ENCODE data around the gene RBM25.
"Not testable (repeated sequence)": the region's sequence is repeated elsewhere in the genome, so short reads cannot be mapped to it uniquely, and the experiment has no call there.

RBM25 gene

GRCh38 chr14:73153272-73153671 lies 94.9 kb downstream of the RBM25 start:
- no peak for DNase-seq (ENCODE audit: low read depth in 1 of 2, low spot score in 1 of 2)
- in situ Hi-C loops (cut with HindIII; ENCODE audit: low pct_unique_long_range_greater_than_20kb, low sequenced_read_pairs), result no loop called here

GRCh38 chr14:73162251-73162650 lies 103.9 kb downstream of the RBM25 start:
- DNase-seq (ENCODE audit: low read depth in 1 of 2, low spot score in 1 of 2), result no peak
- TF ChIP-seq JUND (IDR thresholded peaks at IDR 0.05; ENCODE audit: low read depth), result no peak
- in situ Hi-C loops (cut with HindIII; ENCODE audit: low pct_unique_long_range_greater_than_20kb, low sequenced_read_pairs), result no loop called here

More at GRCh38 chr14:73153272-73153671, 94.9 kb downstream of the RBM25 start:
- TF ChIP-seq JUND (IDR thresholded peaks at IDR 0.05; ENCODE audit: low read depth), result no peak

- in situ Hi-C loops (cut with HindIII; ENCODE audit: low pct_unique_long_range_greater_than_20kb, low sequenced_read_pairs), result no loop called here
- no peak for TF ChIP-seq JUND (IDR thresholded peaks at IDR 0.05; ENCODE audit: low read depth)
- no peak for DNase-seq (ENCODE audit: low read depth in 1 of 2, low spot score in 1 of 2)
Observed at GRCh38 chr14:73166399-73166798, 108.1 kb downstream of the RBM25 start.

- no peak for DNase-seq (ENCODE audit: low read depth in 1 of 2, low spot score in 1 of 2)
- no peak for TF ChIP-seq JUND (IDR thresholded peaks at IDR 0.05; ENCODE audit: low read depth)
- in situ Hi-C loops (cut with HindIII; ENCODE audit: low pct_unique_long_range_greater_than_20kb, low sequenced_read_pairs), result no loop called here
Observed at GRCh38 chr14:73167727-73168126, 109.4 kb downstream of the RBM25 start.

GRCh38 chr14:73168274-73168673 lies 109.9 kb downstream of the RBM25 start:
- TF ChIP-seq JUND (IDR thresholded peaks at IDR 0.05; ENCODE audit: low read depth), result no peak
- DNase-seq (ENCODE audit: low read depth in 1 of 2, low spot score in 1 of 2), result no peak
- in situ Hi-C loops (cut with HindIII; ENCODE audit: low pct_unique_long_range_greater_than_20kb, low sequenced_read_pairs), result no loop called here

GRCh38 chr14:73168691-73169090 lies 110.4 kb downstream of the RBM25 start:
- DNase-seq (ENCODE audit: low read depth in 1 of 2, low spot score in 1 of 2), result no peak
- TF ChIP-seq JUND (IDR thresholded peaks at IDR 0.05; ENCODE audit: low read depth), result no peak
- in situ Hi-C loops (cut with HindIII; ENCODE audit: low pct_unique_long_range_greater_than_20kb, low sequenced_read_pairs), result no loop called here

- DNase-seq (ENCODE audit: low read depth in 1 of 2, low spot score in 1 of 2); in situ Hi-C loops (cut with HindIII; ENCODE audit: low pct_unique_long_range_greater_than_20kb, low sequenced_read_pairs): not testable (repeated sequence)
Observed at GRCh38 chr14:73169855-73170254, 111.5 kb downstream of the RBM25 start.

GRCh38 chr14:73170686-73171085 lies 112.4 kb downstream of the RBM25 start:
- no peak for TF ChIP-seq JUND (IDR thresholded peaks at IDR 0.05; ENCODE audit: low read depth)
- DNase-seq (ENCODE audit: low read depth in 1 of 2, low spot score in 1 of 2), result no peak
- in situ Hi-C loops (cut with HindIII; ENCODE audit: low pct_unique_long_range_greater_than_20kb, low sequenced_read_pairs), result no loop called here

GRCh38 chr14:73172500-73172899 lies 114.2 kb downstream of the RBM25 start:
- no peak for DNase-seq (ENCODE audit: low read depth in 1 of 2, low spot score in 1 of 2)
- in situ Hi-C loops (cut with HindIII; ENCODE audit: low pct_unique_long_range_greater_than_20kb, low sequenced_read_pairs), result no loop called here
- TF ChIP-seq JUND (IDR thresholded peaks at IDR 0.05; ENCODE audit: low read depth), result no peak

GRCh38 chr14:73173092-73173735 lies 114.9 kb downstream of the RBM25 start:
- in situ Hi-C loops (cut with HindIII; ENCODE audit: low pct_unique_long_range_greater_than_20kb, low sequenced_read_pairs), result no loop called here

More at GRCh38 chr14:73173092-73173735, 114.9 kb downstream of the RBM25 start:
- DNase-seq (ENCODE audit: low read depth in 1 of 2, low spot score in 1 of 2), result peak; percentile 28 to 64
- TF ChIP-seq JUND (IDR thresholded peaks at IDR 0.05; ENCODE audit: low read depth), result no peak
